HG02678 (cell line): ENCODE results near the gene TEX29.

ENCODE experiments used
- ATAC-seq: cut with Tn5 transposase; IDR thresholded peaks from one replicate; pipeline ENCODE4 v1.9.1; 2021; ENCODE audit warnings: mild to moderate bottlenecking, moderate library complexity; ENCODE audit not compliant: unreplicated experiment

The TEX29 gene

DNA sequence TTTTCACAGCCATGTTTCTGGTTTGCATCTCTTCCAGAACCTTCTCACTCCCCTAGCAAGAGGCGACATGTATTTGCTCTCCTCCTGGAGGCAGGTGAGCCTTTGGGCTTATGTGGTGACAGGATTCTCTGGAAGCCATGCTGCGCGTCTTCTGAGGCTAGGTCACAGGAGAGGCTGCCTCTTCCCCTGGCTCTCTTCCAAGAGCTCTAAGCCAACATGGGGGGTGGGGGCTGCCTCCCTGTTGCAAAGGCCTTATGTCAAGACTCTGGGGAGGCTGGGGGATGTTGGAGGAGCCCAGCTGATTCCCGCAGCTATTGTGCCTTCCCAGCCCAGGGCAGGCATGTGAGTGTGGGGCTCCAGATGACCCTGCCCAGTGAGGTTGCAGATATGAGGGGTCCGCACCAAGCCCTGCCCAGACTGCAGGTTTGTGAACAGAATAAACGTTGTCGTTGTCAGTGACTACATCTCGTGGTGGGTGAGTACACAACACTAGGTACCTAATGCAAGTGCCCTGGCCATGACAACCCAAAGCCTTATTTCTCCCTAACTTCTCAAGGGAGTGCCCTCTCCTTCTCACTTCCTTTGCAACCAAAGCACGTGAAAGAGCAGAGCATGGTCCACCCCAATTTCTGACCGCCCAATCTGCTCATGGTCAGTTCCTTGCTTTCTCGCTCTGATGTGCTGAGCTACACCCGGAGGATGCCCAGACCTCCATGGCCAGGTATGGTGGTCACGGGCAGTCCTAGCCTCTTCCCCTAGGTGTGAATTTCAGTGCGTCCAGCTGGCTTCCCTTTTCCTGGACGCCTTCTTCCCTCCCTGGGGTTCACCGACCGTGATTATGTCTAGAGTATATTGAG lies 44.9 kb downstream of the TEX29 start:
- ATAC-seq: no peak

DNA sequence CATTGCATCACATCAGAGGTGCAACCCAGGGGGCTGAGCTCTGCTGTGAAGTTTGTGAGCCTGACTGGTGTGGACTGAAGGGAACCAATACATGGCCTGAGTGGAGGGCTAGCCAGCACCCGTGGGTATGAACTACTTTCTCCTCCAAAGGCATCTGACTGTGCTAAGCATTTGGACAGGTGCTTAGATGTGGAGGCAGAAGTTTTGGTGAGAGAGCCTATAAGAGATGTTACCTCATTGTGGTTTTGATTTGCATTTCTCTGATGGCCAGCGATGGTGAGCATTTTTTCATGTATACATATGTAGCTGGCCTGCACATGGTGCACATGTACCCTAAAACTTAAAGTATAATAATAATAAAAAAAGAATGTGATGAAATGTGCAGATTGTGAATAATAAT lies 46.9 kb downstream of the TEX29 start:
- ATAC-seq: no peak

GRCh38 chr13:111368091-111368490 lies 47.6 kb downstream of the TEX29 start:
- ATAC-seq: no peak

DNA sequence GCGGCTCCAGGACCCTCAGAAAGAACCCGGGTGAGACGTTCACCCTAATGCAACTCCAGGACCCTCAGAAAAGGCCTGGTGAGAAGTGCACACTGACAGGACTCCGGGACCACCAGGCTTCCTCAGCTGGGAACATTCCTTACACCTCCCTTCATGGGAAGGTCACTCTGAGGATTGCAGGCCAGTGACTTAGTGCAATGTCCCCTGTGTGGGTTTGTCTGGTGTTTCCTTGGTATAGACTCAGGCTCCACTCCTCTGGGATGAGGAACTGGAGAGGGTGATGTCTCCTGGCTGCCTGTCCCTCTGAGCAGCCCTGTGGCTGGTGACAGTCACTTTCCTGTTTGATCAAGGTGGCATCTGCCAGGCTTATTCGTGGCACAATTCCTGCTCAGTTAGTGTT lies 49.7 kb downstream of the TEX29 start:
- no peak for ATAC-seq

GRCh38 chr13:111370570-111371535 lies 50.4 kb downstream of the TEX29 start:
- ATAC-seq: no peak

GRCh38 chr13:111371720-111372119 lies 51.3 kb downstream of the TEX29 start:
- no peak for ATAC-seq

- no peak for ATAC-seq
Measured at GRCh38 chr13:111372651-111373425, 52.4 kb downstream of the TEX29 start.

GRCh38 chr13:111373486-111373885 lies 53.0 kb downstream of the TEX29 start:
- ATAC-seq: no peak

- ATAC-seq: no peak
Measured at GRCh38 chr13:111380431-111380830, 60.0 kb downstream of the TEX29 start.

- ATAC-seq: no peak
Measured at GRCh38 chr13:111382411-111382810, 62.0 kb downstream of the TEX29 start.

- ATAC-seq: no peak
Measured at GRCh38 chr13:111382877-111383276, 62.4 kb downstream of the TEX29 start.

- ATAC-seq: no peak
Measured at GRCh38 chr13:111383591-111384440, 63.4 kb downstream of the TEX29 start.

- no peak for ATAC-seq
Measured at GRCh38 chr13:111384441-111385182, 64.2 kb downstream of the TEX29 start.

DNA sequence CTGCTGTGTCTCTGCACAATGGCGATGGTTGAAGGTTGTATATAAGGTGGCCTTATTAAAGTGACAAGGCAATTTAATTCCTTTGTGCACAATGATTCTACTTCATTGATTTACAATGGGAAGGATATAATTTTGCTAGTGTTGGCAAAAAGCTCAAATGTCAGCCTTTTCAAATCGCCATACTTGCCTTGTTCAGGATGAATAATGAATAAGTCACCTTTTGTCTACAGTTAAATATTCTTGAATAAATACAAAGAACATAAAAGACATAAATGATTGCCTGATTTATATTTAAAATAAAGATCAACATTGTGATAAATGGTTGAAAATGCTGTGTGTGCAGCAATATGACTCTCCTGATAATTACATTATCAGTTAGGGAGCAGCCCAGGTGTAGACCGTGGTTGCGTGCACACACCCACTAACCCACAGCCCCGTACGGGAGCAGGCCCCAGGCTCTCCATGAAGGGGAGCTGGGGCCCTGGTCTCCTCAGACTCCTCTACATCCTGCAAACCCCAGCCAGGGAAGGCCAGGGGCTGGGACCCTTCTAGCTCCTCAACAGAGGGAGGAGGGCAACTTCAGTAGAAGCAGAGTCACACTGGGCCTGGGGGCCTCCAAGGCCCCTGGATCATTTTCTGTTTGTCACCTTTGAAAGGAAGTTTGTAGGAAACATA lies 64.9 kb downstream of the TEX29 start:
- no peak for ATAC-seq

DNA sequence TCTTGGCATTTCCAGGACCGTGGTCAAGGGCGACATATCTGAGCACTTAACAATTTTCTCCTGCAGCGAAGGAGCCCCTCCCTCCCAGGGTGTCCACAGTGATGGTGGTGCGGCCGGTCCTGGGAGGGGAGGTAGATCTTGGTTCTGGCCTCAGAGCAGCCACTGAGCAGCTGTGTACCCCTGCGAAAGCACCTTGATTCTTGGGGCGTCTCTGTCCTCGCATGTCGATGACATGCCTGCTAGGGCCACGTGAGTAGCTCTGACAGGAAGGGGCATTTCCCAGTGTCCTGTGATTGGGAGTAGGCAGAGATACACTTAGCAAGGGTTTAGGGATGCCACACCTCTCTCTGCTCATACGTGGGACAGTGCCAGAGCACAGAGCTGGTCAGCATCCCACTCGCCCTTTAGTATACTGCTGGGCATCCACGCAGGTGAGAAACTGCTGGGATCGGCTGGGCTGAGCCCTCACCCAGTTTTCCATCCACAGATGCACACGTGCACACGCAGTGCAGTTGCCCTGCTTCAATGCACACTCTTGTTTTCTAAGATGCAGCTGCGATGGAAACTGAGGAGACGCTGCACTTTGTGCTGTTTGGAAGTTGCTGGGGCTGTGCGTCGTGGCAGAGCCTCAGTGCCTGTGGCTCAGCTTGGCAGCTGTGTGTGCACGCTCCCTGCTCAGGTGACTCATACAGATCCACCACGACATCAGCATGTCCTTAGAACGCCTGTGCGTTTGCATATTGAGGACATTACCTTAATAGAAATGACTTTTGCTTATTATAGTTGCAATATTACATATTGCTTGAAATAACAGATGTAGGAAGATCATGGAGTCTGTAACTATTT lies 66.8 kb downstream of the TEX29 start:
- no peak for ATAC-seq

DNA sequence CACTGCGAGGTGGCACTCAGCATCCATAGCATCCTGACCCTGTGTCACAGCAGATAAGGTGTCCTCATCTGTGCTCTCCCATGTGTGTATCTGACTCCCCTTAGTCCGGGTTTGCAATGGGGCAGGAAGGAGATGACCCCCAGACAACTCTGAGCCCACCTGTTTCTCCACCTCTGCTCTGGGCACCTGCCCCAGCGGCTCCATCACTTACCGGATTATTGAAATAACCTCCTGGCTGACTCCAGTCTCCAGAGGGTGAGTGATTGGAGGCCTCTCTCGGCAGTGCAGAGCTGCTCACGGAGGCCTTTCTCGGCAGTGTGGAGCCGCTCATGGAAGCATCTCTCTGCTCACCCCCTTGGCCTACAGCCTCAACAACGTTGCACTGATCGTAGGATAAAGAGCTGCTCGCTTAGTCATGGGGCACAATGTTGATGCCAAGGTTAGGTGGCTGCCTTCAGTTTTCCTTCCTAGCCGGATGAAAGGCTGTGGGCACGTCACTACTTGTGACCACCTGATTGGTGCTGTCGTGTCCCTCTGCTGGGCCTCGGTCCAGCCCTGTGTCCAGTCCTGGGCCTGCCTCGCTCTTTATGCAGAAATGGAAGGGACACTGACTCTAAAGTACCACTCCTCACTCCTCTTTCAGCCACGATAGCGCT lies 67.6 kb downstream of the TEX29 start:
- ATAC-seq: no peak

GRCh38 chr13:111388851-111389500 lies 68.5 kb downstream of the TEX29 start:
- ATAC-seq: no peak
